CD4-positive, alpha-beta T cell treated with Interleukin-21 for 1 hour (primary cell): Measurements from ENCODE around the gene POLD2.
"Not testable (repeated sequence)": the region's sequence is repeated elsewhere in the genome, so short reads cannot be mapped to it uniquely, and the experiment has no call there.

ENCODE experiments used
- DNase-seq: peaks from one replicate; pipeline ENCODE4 v3.0.0-alpha.2; 2020

Gene POLD2

GRCh38 chr7:44134943-44135628 lies 11.7 kb upstream of the POLD2 start:
- no peak for DNase-seq

- DNase-seq: no peak
Observed at GRCh38 chr7:44133295-44133694, 9.9 kb upstream of the POLD2 start.

GRCh38 chr7:44132039-44132438 lies 8.7 kb upstream of the POLD2 start:
- no peak for DNase-seq

GRCh38 chr7:44131173-44132029 lies 8.1 kb upstream of the POLD2 start:
- DNase-seq: no peak

- no peak for DNase-seq
Observed at GRCh38 chr7:44128721-44129582, 5.6 kb upstream of the POLD2 start.

DNA sequence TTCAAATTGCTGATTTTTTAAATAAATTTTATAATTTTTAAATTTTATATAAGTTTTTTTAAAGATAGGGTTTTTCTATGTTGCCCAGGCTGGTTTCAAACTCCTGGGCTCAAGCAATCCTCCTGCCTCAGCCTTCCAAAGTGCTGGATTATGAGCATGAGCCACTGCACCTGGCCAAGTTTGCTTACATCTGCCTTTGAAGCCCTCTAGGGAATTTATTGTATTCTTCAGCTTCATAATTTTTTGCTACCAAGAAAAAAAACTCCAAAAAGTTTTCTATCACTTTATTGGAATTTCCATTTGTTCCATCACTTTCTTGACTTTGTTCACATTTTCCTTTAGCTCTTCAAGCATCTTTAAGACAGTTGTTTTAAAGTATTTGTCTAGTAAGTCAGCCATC lies 3.8 kb upstream of the POLD2 start:
- DNase-seq: no peak

- not testable (repeated sequence) for DNase-seq
Observed at GRCh38 chr7:44126574-44126973, 3.2 kb upstream of the POLD2 start.

DNA sequence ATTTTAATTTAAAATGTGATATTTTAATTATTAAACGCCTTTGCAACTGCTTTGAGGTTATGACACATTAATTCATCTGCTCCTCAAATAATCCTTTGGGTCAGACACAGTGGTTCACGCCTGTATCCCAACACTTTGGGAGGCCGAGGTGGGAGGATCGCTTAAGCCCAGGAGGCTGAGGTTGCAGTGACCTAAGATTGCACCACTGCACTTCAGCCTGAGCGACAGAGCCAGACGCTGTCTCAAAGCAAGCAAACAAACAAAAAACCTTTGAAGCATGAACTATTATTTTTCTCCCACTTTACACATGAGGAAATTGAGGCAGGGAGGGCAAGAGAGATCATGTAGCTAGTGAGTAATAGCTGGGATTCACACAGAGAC lies 1.5 kb upstream of the POLD2 start:
- no peak for DNase-seq

DNA sequence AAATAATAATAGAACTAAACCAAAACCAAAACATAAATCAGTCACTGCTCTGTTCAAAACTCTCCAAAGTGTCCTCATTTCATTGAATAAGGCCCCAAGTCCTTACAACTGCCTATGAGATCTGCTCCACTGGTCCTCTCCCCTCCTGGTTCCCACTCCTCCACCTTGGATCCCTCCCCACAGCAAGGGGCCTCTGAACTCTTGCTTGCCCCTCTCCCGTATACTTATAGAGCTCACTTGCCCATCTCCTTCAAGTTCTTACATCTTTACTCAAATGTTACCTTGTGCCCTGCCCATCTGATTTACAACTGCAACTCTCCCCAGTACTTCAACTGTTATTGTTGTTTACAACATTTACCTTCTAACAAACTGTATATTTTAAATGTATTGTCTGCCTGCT lies 819 bp downstream of the POLD2 start:
- DNase-seq: no peak

GRCh38 chr7:44121761-44122420 lies 1.5 kb downstream of the POLD2 start:
- no peak for DNase-seq

GRCh38 chr7:44120395-44120794 lies 3.0 kb downstream of the POLD2 start:
- no peak for DNase-seq

- DNase-seq: no peak
Observed at GRCh38 chr7:44119829-44120380, 3.4 kb downstream of the POLD2 start.

GRCh38 chr7:44117801-44118429 lies 5.4 kb downstream of the POLD2 start:
- no peak for DNase-seq

DNA sequence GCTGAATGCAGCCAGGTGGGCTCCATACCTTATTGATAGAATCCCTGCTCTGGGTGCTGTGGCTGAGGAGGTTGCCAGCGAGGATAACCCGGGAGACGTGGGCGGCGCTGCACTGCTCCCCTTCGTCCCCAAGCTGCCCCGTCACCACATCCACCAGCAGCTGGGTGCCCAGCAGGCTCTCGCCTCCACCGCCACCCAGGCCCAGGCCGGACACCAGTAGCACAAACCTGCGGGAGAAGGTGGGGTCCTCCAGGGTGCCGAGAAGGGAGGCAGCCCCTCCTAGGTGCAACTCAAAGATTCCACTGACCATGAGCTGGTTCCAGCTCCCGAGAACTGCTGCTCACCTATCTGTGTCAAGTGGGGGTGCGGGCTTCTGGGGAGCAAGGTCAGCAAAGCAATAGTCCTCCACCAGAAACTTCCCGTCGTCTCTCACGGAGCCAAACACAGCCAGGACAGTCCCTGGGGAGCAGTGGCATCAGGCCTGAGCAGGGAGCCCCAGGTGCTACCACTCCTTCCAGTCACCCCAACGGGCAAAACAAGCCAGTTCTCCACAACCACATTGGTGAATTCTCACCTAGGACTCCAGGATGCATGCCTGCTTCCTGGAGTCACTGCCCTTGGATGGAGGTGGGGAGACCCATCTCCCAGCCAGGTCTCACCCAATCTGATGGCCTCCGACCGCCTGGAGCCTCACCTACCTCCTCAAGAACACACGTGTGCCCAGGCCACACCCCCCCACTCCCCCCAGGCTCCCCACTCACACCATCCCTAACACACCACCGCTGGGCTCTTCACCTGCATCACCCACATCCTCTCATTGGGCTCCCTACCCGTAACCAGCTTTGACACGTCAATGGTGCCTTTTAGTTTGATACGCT lies 6.3 kb downstream of the POLD2 start:
- no peak for DNase-seq

- DNase-seq: no peak
Observed at GRCh38 chr7:44116087-44116788, 7.1 kb downstream of the POLD2 start.

GRCh38 chr7:44114586-44115310 lies 8.6 kb downstream of the POLD2 start:
- no peak for DNase-seq

GRCh38 chr7:44113764-44114354 lies 9.5 kb downstream of the POLD2 start:
- DNase-seq: no peak

- DNase-seq: no peak
Observed at GRCh38 chr7:44112997-44113763, 10.2 kb downstream of the POLD2 start.
